Activated T-cell treated with anti-CD3 and anti-CD28 coated beads, Interleukin-2, amount 50 U/mL, for 24 hours (primary cell): ENCODE data around the gene SIN3B.
"Not testable (repeated sequence)": the region's sequence is repeated elsewhere in the genome, so short reads cannot be mapped to it uniquely, and the experiment has no call there.

ENCODE experiments used
- DNase-seq: peaks from one replicate; pipeline ENCODE4 v3.0.0-alpha.2; 2020
- H3K27ac Mint-ChIP-seq: 2 replicates; pipeline ENCODE4 v1.8.0; 2020; ENCODE audit warnings: mild to moderate bottlenecking, mixed read lengths
- H3K27me3 Mint-ChIP-seq: 2 replicates; pipeline ENCODE4 v1.8.0; 2020; ENCODE audit warnings: mixed read lengths
- H3K36me3 Mint-ChIP-seq: 2 replicates; pipeline ENCODE4 v1.8.0; 2020; ENCODE audit warnings: low read depth, mixed read lengths
- H3K4me1 Mint-ChIP-seq: 2 replicates; pipeline ENCODE4 v1.8.0; 2020; ENCODE audit warnings: low read depth, mixed read lengths
- H3K4me3 Mint-ChIP-seq: 2 replicates; pipeline ENCODE4 v1.8.0; 2020; ENCODE audit warnings: mild to moderate bottlenecking, moderate library complexity, mixed read lengths
- H3K9me3 Mint-ChIP-seq: 2 replicates; pipeline ENCODE4 v1.8.0; 2020; ENCODE audit warnings: mixed read lengths

Gene SIN3B

GRCh38 chr19:16869331-16869972, 40.3 kb downstream of the SIN3B start:
- Mint-ChIP-seq H3K4me3 (no peak overlapping the region), H3K4me1 (peaks cover 10% of the 10 kb centered on the region), H3K27ac (no peak overlapping the region), H3K9me3 (no peaks in the 10 kb centered on the region), H3K36me3 (peaks cover 89% of the 10 kb centered on the region), H3K27me3 (no peaks in the 10 kb centered on the region)
- DNase-seq = no peak

GRCh38 chr19:16871871-16872270, 42.7 kb downstream of the SIN3B start:
- peaks cover 85% of the 10 kb centered on the region for H3K36me3 Mint-ChIP-seq
- H3K9me3 Mint-ChIP-seq = no peaks in the 10 kb centered on the region
- H3K4me1 Mint-ChIP-seq = peaks cover 17% of the 10 kb centered on the region
- no peaks in the 10 kb centered on the region for H3K27me3 Mint-ChIP-seq
- no peak overlapping the region for H3K4me3 Mint-ChIP-seq
- no peak for DNase-seq
- no peak overlapping the region for H3K27ac Mint-ChIP-seq

- Mint-ChIP-seq H3K36me3 (peaks cover 86% of the 10 kb centered on the region), H3K9me3 (no peaks in the 10 kb centered on the region), H3K4me3 (no peak overlapping the region), H3K27ac (no peak overlapping the region), H3K4me1 (peaks cover 17% of the 10 kb centered on the region), H3K27me3 (no peaks in the 10 kb centered on the region)
- no peak for DNase-seq
Measured at GRCh38 chr19:16872728-16873127, 43.5 kb downstream of the SIN3B start.

GRCh38 chr19:16873594-16873993, 44.4 kb downstream of the SIN3B start:
- H3K4me3 Mint-ChIP-seq = no peak overlapping the region
- no peaks in the 10 kb centered on the region for H3K9me3 Mint-ChIP-seq
- DNase-seq = no peak
- H3K27ac Mint-ChIP-seq = peak overlapping the region; percentile 83
- H3K27me3 Mint-ChIP-seq = no peaks in the 10 kb centered on the region
- peaks cover 17% of the 10 kb centered on the region for H3K4me1 Mint-ChIP-seq
- peaks cover 85% of the 10 kb centered on the region for H3K36me3 Mint-ChIP-seq

GRCh38 chr19:16874250-16874977, 45.2 kb downstream of the SIN3B start:
- Mint-ChIP-seq H3K9me3 (no peaks in the 10 kb centered on the region), H3K36me3 (peaks cover 85% of the 10 kb centered on the region), H3K27me3 (no peaks in the 10 kb centered on the region), H3K27ac (peak overlapping the region; percentile 83), H3K4me3 (no peak overlapping the region), H3K4me1 (peaks cover 17% of the 10 kb centered on the region)
- DNase-seq = no peak

GRCh38 chr19:16874978-16875299, 45.7 kb downstream of the SIN3B start:
- Mint-ChIP-seq H3K4me1 (peaks cover 17% of the 10 kb centered on the region), H3K36me3 (peaks cover 85% of the 10 kb centered on the region), H3K27ac (peak overlapping the region; percentile 83)
- not testable (repeated sequence) for H3K27me3 Mint-ChIP-seq, H3K4me3 Mint-ChIP-seq, DNase-seq, H3K9me3 Mint-ChIP-seq

GRCh38 chr19:16875584-16876555, 46.7 kb downstream of the SIN3B start:
- Mint-ChIP-seq H3K9me3 (peaks cover 5% of the 10 kb centered on the region), H3K4me1 (peaks cover 17% of the 10 kb centered on the region), H3K4me3 (no peak overlapping the region), H3K36me3 (peaks cover 85% of the 10 kb centered on the region), H3K27me3 (no peaks in the 10 kb centered on the region), H3K27ac (peak overlapping the region; percentile 77)
- DNase-seq = no peak

- H3K36me3 Mint-ChIP-seq = peaks cover 83% of the 10 kb centered on the region
- DNase-seq = no peak
- H3K4me3 Mint-ChIP-seq = no peak overlapping the region
- no peak overlapping the region for H3K27ac Mint-ChIP-seq
- H3K4me1 Mint-ChIP-seq = peaks cover 17% of the 10 kb centered on the region
- no peaks in the 10 kb centered on the region for H3K27me3 Mint-ChIP-seq
- peaks cover 11% of the 10 kb centered on the region for H3K9me3 Mint-ChIP-seq
Measured at GRCh38 chr19:16876904-16877361, 47.7 kb downstream of the SIN3B start.

- Mint-ChIP-seq H3K4me1 (peaks cover 17% of the 10 kb centered on the region), H3K36me3 (peaks cover 81% of the 10 kb centered on the region), H3K27ac (no peak overlapping the region), H3K9me3 (peaks cover 17% of the 10 kb centered on the region), H3K4me3 (no peak overlapping the region), H3K27me3 (no peaks in the 10 kb centered on the region)
- no peak for DNase-seq
Measured at GRCh38 chr19:16877581-16877980, 48.4 kb downstream of the SIN3B start.

GRCh38 chr19:16878181-16878965, 49.2 kb downstream of the SIN3B start:
- Mint-ChIP-seq H3K27ac (no peak overlapping the region), H3K4me1 (peaks cover 17% of the 10 kb centered on the region), H3K9me3 (peaks cover 22% of the 10 kb centered on the region), H3K4me3 (no peak overlapping the region), H3K36me3 (peaks cover 75% of the 10 kb centered on the region), H3K27me3 (no peaks in the 10 kb centered on the region)
- DNase-seq = no peak

- no peak overlapping the region for H3K27ac Mint-ChIP-seq
- no peak overlapping the region for H3K4me3 Mint-ChIP-seq
- H3K36me3 Mint-ChIP-seq = peaks cover 57% of the 10 kb centered on the region
- DNase-seq = no peak
- peaks cover under 1% of the 10 kb centered on the region for H3K4me1 Mint-ChIP-seq
- H3K27me3 Mint-ChIP-seq = no peaks in the 10 kb centered on the region
- H3K9me3 Mint-ChIP-seq = peaks cover 22% of the 10 kb centered on the region
Measured at GRCh38 chr19:16880884-16881554, 51.8 kb downstream of the SIN3B start.

GRCh38 chr19:16882146-16882545, 52.9 kb downstream of the SIN3B start:
- Mint-ChIP-seq H3K27ac (no peak overlapping the region), H3K27me3 (peaks cover 1% of the 10 kb centered on the region), H3K4me3 (no peak overlapping the region), H3K4me1 (no peaks in the 10 kb centered on the region), H3K36me3 (peaks cover 48% of the 10 kb centered on the region), H3K9me3 (peaks cover 22% of the 10 kb centered on the region)
- no peak for DNase-seq

GRCh38 chr19:16883522-16883921, 54.3 kb downstream of the SIN3B start:
- Mint-ChIP-seq H3K9me3 (peaks cover 22% of the 10 kb centered on the region), H3K4me3 (no peak overlapping the region), H3K27me3 (peaks cover 13% of the 10 kb centered on the region), H3K4me1 (peaks cover 1% of the 10 kb centered on the region), H3K27ac (no peak overlapping the region), H3K36me3 (peaks cover 34% of the 10 kb centered on the region)
- DNase-seq = no peak
